Uterus (tissue), 2 donors: Measurements from ENCODE around the gene PHF14.

Experiments
- POLR2A ChIP-seq, 2 donors: fragments of 450-650 bp; IDR thresholded peaks; one replicate each; pipeline ENCODE4 v1.6.1; 2016; ENCODE audit warnings: antibody characterized with exemption in 2 of 2, mild to moderate bottlenecking in 1 of 2, moderate library complexity in 1 of 2
- TF ChIP-seq, protein P1 (sequence below), 4 experiments: fragments of 200-600 bp in 2 of 4; fragments of 450-650 bp in 2 of 4; sonication (generic) in 2 of 4; IDR thresholded peaks; one replicate each; pipeline ENCODE4 v1.5.1; 2016 to 2019; ENCODE audit warnings: antibody characterized with exemption in 4 of 4, mild to moderate bottlenecking in 2 of 4, moderate library complexity in 1 of 4

DNA sequence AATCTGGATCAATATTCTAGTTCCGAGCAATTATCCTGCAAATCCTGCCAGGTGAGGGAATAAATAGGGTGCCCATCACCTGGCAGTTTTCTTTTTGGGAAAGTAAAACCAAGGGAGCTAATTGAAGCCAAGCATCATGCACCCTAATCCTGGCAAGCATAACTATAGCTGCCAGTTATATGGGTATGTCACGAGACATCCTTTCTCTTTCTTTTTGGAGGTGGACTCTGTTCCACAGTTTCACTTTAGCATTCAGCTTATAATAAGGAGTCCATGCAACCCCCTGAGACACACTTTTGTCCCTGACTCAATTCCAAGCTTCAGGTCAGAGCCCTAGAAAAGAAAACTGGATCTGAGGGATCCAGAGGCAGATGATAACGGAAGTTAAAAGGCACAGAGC, 222.5 kb downstream of the PHF14 start:
- TF ChIP-seq, protein P1, sequence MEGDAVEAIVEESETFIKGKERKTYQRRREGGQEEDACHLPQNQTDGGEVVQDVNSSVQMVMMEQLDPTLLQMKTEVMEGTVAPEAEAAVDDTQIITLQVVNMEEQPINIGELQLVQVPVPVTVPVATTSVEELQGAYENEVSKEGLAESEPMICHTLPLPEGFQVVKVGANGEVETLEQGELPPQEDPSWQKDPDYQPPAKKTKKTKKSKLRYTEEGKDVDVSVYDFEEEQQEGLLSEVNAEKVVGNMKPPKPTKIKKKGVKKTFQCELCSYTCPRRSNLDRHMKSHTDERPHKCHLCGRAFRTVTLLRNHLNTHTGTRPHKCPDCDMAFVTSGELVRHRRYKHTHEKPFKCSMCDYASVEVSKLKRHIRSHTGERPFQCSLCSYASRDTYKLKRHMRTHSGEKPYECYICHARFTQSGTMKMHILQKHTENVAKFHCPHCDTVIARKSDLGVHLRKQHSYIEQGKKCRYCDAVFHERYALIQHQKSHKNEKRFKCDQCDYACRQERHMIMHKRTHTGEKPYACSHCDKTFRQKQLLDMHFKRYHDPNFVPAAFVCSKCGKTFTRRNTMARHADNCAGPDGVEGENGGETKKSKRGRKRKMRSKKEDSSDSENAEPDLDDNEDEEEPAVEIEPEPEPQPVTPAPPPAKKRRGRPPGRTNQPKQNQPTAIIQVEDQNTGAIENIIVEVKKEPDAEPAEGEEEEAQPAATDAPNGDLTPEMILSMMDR (IDR thresholded peaks at IDR 0.05), result no peak
- no peak for TF ChIP-seq POLR2A (IDR thresholded peaks at IDR 0.05)
